ENCODE data around the gene CHAT.

GRCh38 chr10:49615213-49615612 is 1.4 kb downstream of the CHAT start:
- TF ChIP-seq POLR2A (IDR thresholded peaks at IDR 0.05) (no peak), CTCF (IDR thresholded peaks at IDR 0.05) (no peak)
